ENCODE results near the gene CBX8. TPM values are rescaled to one million over a fixed set of nuclear protein-coding genes. Genes with fewer than 3 reads are reported as not detected.
"Not testable (repeated sequence)": the region's sequence is repeated elsewhere in the genome, so short reads cannot be mapped to it uniquely, and the experiment has no call there.

The CBX8 gene
- total and polyA plus RNA-seq, 12 donors = 2.2 to 9.3 (median 5.4) TPM

DNA sequence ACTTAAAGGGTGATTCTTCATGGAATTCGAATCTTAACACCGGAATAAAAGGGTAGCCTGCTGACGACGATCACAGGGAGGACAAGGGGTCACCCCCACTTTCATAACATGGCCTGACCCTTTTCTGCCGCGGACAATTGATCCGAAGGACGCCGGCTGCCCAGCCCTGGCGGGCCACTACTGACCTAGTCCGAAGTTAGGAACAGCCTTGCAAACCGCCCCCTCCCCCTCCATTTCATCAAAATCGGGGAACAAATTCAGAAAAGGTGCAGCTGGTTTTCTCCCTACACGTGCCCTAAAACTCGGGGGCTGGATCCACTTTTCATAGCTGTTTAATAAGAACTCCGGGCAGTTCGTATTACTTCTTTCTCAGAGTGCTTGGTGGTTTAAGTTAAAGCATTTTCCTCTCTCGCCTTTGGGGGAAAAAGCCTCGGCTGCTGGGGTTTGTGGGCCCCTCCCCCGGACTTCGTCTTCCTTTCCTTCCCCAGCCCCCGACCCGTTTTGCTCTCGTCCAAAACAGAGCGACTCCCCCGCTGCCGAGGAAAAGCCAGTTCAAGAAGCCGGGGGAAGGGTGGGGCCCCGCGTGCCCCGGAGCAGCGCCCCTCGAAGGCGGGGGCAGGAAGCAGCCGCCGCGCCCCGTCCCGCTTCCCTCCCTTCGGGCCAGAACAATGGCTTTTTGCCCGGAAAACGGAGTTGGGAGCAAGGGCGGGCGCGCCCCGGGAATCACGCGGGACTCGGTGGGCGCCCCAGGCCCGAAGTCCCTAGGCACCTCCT, 19.6 kb downstream of the CBX8 start:
- peaks cover 0 to 48% (median 21%) of the 10 kb centered on the region in 9 donors for H3K4me1 ChIP-seq
- H3K27ac ChIP-seq = peak overlapping the region; percentile 2 to 85 (median 77)
- H3K36me3 ChIP-seq = peaks cover 0 to 2% (median 0%) of the 10 kb centered on the region in 9 donors
- DNase-seq (peak; percentile 78 to 79), ATAC-seq (peak; percentile 57 to 88 (median 77))
- intact Hi-C loops (cut with DNase I) = loop anchor here in 2 of 10 donors (2.0 to 5.0 kb wide), 2 partner anchors 31 to 35 kb away; no protein-coding TSS in a partner anchor
- H3K27me3 ChIP-seq = peaks cover 0 to 85% (median 38%) of the 10 kb centered on the region in 7 donors
- no peaks in the 10 kb centered on the region for H3K9me3 ChIP-seq
- H3K4me3 ChIP-seq = peak overlapping the region; percentile 32 to 64 (median 56)
- 6 to 8% methylated on average over 46 to 51 of the region's 51 CpGs for WGBS, 2 donors
- TF ChIP-seq, protein P1, sequence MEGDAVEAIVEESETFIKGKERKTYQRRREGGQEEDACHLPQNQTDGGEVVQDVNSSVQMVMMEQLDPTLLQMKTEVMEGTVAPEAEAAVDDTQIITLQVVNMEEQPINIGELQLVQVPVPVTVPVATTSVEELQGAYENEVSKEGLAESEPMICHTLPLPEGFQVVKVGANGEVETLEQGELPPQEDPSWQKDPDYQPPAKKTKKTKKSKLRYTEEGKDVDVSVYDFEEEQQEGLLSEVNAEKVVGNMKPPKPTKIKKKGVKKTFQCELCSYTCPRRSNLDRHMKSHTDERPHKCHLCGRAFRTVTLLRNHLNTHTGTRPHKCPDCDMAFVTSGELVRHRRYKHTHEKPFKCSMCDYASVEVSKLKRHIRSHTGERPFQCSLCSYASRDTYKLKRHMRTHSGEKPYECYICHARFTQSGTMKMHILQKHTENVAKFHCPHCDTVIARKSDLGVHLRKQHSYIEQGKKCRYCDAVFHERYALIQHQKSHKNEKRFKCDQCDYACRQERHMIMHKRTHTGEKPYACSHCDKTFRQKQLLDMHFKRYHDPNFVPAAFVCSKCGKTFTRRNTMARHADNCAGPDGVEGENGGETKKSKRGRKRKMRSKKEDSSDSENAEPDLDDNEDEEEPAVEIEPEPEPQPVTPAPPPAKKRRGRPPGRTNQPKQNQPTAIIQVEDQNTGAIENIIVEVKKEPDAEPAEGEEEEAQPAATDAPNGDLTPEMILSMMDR (IDR thresholded peaks at IDR 0.05) = peak in 6 of 9 donors; percentile 7 to 55 (median 36)

DNA sequence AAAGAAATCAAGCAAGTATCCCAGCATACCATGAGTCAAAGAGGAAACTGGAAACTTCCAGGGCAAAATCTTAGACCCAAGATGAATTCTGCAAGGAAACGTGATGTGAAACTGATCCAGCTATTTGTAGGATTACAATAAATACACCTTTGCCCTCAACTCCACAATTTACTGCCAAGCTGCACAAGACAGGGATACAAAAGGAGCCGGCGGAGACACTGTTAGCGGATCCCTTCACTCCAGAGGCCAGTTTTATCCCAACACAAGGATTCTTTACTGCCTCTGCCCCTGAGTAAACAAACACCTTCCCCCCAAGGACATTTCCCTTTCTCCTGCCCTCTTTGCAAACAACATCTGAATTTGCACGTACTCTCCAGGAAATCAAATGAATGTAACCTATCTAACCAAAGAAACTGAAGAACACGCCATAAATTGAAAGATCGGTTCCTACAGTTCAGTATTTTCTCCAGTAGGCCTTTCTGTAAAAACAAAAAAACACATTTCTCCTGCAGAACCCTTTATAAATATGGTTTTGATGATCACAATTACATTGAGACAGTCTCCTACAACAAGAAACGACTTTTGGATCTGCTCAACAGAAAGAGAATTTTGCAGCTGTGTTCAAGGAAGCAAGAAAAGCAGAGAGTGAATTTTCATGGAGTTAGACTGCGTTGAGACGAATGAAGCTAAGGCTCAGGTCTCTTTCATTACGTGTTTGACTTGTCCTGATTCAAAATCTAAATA, 20.3 kb downstream of the CBX8 start:
- no peak for DNase-seq
- Histone ChIP-seq H3K36me3 (no peaks in the 10 kb centered on the region), H3K27ac (peak overlapping the region in 9 of 10 donors; percentile 72 to 85 (median 78)), H3K4me1 (peaks cover 0 to 41% (median 21%) of the 10 kb centered on the region in 9 donors), H3K9me3 (no peaks in the 10 kb centered on the region), H3K27me3 (peaks cover 0 to 81% (median 41%) of the 10 kb centered on the region in 7 donors), H3K4me3 (peak overlapping the region in 7 of 10 donors; percentile 32 to 64 (median 57))
- ATAC-seq = no peak
- WGBS, 2 donors = 59 to 66% methylated on average over 11 of the region's 11 CpGs
- TF ChIP-seq, protein P1 (IDR thresholded peaks at IDR 0.05) = no peak
- intact Hi-C loops (cut with DNase I) = loop anchor here in 2 of 10 donors (2.0 to 5.0 kb wide), 2 partner anchors 30 to 34 kb away; no protein-coding TSS in a partner anchor

DNA sequence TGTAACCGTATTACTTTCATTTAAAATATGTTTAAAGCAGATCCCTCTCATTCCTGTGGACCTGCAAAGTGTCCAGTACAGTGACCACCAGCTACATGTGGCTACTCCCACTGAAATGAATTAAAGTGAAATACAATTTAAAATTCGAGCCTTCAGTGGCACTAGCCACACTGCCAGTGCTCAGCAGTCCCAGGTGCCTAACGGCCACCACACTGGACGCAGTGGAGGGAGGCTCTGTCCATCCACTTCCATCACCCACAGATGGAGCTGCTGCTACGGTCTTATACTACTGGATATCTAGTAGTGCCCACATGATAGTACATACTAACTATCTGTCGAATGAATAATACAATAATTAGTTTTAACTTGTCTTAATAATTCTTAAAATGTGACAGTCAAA, 21.2 kb downstream of the CBX8 start:
- H3K4me3 ChIP-seq = no peak overlapping the region
- TF ChIP-seq, protein P1 (IDR thresholded peaks at IDR 0.05) = no peak
- H3K27ac ChIP-seq = no peak overlapping the region
- ATAC-seq = no peak
- intact Hi-C loops (cut with DNase I) = loop anchor here in 2 of 10 donors (2.0 to 5.0 kb wide), 2 partner anchors 29 to 33 kb away; no protein-coding TSS in a partner anchor
- no peaks in the 10 kb centered on the region for H3K36me3 ChIP-seq
- H3K9me3 ChIP-seq = no peaks in the 10 kb centered on the region
- H3K4me1 ChIP-seq = peaks cover 0 to 33% (median 21%) of the 10 kb centered on the region in 9 donors
- whole genome bisulfite sequencing, 2 donors = 85 to 90% methylated on average over 6 of the region's 6 CpGs
- DNase-seq = no peak
- peaks cover 0 to 83% (median 45%) of the 10 kb centered on the region in 7 donors for H3K27me3 ChIP-seq

DNA sequence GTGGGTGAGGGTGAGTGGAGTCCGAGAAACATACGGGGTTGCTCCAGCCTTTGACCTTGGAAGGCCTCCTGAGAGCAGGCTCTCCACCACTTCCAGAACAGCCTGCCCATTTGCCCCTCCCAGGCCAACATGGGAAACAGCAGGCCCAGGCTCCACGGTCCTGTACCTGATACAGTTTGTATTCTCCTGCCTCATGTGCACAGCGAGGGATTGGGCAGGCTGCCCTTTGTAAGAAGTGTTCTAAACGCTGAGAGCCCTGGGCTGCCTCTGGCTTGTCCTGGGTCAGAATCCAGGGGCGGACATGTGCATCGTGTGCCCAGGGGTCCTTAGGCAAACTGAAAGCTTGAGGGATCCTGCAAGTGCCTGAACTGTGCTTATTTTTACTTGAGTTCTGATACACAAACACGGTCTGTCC, 22.3 kb downstream of the CBX8 start:
- WGBS, 2 donors = 83 to 89% methylated on average over 8 of the region's 8 CpGs
- intact Hi-C loops (cut with DNase I) = loop anchor here in 1 of 10 donors (5.0 kb wide), 1 partner anchor 1078 kb away; no protein-coding TSS in a partner anchor
- peaks cover 0 to 76% (median 45%) of the 10 kb centered on the region in 7 donors for H3K27me3 ChIP-seq

DNA sequence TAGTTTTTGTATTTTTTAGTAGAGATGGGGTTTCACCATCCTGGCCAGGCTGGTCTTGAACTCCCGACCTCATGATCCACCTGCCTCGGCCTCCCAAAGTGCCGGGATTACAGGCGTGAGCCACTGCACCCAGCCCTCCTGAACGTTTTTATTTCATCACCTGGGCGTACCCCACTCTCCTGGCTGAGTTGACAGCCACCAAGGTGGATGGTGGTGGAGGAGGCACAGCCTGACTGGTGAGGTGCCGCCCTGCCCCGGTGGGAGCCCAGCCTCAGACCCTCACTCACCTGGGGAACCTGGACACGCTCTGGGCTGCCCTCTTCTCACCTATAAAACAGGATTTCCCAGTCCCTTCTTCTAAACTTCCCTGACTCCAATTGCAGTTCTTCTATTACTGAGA, 24.2 kb downstream of the CBX8 start:
- H3K27ac ChIP-seq, DNase-seq, H3K4me3 ChIP-seq, ATAC-seq, H3K9me3 ChIP-seq, H3K36me3 ChIP-seq: not testable (repeated sequence)
- peaks cover 0 to 73% (median 43%) of the 10 kb centered on the region in 7 donors for H3K27me3 ChIP-seq
- peaks cover 0 to 19% (median 11%) of the 10 kb centered on the region in 9 donors for H3K4me1 ChIP-seq
- intact Hi-C loops (cut with DNase I) = loop anchor here in 1 of 10 donors (5.0 kb wide), 1 partner anchor 1080 kb away; no protein-coding TSS in a partner anchor
- WGBS, 2 donors = 85 to 93% methylated on average over 9 of the region's 9 CpGs

More for the DNA sequence above, 22.3 kb downstream of the CBX8 start:
- Histone ChIP-seq H3K36me3 (no peaks in the 10 kb centered on the region), H3K27ac (no peak overlapping the region), H3K4me1 (peaks cover 0 to 33% (median 21%) of the 10 kb centered on the region in 9 donors), H3K9me3 (no peaks in the 10 kb centered on the region), H3K4me3 (no peak overlapping the region)
- no peak for DNase-seq
- TF ChIP-seq, protein P1 (IDR thresholded peaks at IDR 0.05) = no peak
- no peak for ATAC-seq
